HTR-8/SVneo (cell line): ENCODE results near the gene RAB31.
"Not testable (repeated sequence)": the region's sequence is repeated elsewhere in the genome, so short reads cannot be mapped to it uniquely, and the experiment has no call there.

Source experiments
- DNase-seq: peaks from one replicate; pipeline ENCODE4 v3.0.0; 2011; ENCODE audit warnings: low spot score, mixed read lengths; ENCODE audit not compliant: insufficient read length
- FAIRE-seq: peaks from 2 replicates; lab custom pipeline; 2011; peaks lifted over from hg19 to GRCh38; lab: Jason Lieb, UNC

RAB31 gene, protein sequence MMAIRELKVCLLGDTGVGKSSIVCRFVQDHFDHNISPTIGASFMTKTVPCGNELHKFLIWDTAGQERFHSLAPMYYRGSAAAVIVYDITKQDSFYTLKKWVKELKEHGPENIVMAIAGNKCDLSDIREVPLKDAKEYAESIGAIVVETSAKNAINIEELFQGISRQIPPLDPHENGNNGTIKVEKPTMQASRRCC

DNA sequence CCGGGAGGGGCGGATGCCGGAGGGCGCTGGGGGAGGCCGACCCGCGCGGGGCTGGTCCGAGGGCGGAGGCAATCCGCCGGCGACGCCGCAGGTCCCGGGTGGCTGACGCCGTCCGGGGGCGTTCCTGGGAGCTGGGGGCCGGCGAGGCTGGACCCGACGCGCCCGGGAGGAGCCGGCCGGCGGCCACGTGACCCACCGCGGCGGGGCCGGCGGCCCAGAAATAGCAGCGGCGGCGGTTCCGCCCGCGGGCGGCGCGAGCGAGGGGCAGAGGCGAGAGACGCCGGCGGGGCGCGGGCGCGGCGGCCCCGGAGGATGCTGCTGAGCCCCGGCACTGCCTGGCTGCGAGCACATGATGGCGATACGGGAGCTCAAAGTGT, at the start of gene RAB31:
Gene RAB31 (plus strand): TSS at position 245 of the 377 bp plus-strand sequence. CDS start 105 bp downstream, at position 350.
- FAIRE-seq, result no peak
- DNase-seq, result peak; percentile 72

DNA sequence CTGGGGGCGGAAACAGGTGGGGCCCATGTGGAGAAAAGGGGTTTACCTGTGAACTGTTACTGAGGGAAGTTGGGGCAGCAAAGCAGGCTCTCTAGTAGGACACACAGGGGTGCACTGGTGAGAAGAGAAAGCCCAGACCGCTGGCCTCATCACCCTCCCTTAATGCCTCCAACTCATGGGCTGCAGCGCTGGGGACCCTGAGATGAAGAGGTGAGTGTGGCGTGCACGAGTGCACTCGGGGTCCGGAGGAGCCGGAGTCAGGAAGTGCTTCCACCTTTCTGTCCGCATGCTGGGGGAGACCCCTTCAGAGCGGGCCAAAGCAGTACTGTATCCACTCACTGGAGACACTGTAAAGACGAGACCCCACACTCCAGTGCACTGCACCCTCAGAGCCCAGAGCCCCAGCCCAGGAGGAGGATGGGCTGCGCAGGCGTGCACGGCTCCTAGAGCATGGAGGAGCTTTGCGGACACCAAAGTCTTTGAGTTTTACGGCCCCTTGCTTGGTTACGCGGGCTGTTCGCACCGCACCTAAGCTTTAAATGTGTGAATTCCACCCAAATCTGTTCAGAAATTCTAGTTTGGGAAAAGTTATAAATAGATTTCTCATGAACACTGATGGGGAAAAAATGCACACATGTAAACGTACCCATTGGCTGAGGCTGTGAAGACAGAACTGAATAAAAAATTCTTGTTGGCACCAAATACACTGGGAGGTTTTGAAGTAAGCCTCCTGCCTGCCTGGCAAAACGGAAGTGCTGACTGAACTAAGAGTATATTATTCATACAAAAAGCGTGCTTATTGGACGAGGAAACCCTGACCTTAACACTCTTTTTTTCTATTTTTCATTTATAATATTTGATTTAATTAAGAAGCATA, 48.4 kb upstream of the RAB31 start:
- no peak for FAIRE-seq
- DNase-seq, result no peak

DNA sequence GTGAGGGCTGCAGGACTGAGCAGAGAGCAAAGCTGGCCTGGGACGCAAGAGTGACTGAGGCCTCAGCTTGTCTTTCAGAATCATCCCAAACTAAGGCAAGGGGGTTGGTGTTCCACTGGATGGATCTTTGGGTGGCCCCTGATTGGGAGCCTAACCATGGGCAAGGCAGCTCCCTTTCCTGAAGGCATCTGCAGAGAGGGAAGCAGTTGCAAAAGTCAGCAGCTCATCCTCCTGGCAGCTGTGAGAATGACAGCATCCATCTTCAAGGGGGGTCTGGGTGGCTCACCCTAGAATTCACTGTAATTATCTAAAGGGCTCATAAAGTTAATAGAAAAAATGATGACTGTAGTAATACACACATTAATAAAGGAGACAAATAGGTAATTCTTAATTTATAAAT, 46.5 kb upstream of the RAB31 start:
- no peak for FAIRE-seq
- DNase-seq, result peak; percentile 50

DNA sequence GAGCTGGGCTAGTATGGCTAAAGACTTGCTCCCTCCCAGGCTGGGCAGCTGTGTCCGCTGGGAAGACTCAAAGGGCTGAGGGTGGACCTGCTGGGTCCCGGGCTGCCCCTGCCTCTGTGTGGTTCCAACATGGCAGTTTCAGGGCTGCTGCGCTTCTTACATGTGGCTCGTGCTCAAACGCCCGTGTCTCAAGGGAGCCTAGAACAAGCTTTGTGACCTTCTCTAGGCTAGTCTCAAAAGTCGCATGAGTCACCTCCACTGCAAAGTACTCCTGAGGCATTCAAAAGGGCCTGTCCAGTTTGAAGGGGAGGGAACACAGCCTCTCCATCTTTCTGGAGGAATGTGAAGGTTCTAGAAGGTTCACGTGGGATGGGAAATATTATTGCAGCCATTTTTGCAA, 44.7 kb upstream of the RAB31 start:
- DNase-seq, result no peak
- no peak for FAIRE-seq

DNA sequence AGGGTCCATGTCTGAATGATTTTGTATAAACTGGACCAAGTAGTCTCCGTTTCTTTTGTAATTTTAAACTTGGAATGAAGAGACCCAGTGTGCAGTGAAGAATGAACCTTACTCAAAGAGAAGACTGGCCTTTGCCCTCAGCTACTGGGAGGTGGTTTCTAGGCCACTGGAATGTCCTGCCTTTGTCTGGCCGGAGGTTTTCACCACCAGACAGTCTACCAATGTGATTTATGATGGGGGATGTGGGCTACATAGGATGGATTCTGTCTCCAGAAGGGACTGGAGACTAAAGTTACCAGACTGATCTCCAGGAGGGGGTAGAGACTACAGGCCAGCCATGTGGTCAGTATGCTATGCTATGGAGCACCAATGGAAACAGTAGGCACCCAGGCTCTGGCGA, 42.8 kb upstream of the RAB31 start:
- DNase-seq (no peak), FAIRE-seq (no peak)

DNA sequence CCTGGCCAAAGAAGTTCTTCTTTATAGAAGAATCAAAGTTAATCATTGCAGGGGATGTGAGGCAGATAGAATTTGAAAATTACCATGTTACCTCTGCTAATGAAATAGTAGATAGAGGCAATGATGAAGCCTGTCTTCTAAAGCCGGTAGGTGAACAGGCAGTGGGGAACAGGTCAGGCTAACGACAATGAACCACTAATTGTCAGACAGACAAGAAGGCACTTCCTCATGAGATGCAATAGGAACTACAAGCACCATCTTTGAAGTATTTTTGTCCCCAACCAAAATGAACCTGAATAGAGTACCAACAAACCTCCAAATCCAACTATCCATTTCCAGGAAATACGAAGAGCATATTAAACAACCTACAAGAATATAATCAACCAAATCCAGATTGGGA, 41.6 kb upstream of the RAB31 start:
- DNase-seq, result no peak

DNA sequence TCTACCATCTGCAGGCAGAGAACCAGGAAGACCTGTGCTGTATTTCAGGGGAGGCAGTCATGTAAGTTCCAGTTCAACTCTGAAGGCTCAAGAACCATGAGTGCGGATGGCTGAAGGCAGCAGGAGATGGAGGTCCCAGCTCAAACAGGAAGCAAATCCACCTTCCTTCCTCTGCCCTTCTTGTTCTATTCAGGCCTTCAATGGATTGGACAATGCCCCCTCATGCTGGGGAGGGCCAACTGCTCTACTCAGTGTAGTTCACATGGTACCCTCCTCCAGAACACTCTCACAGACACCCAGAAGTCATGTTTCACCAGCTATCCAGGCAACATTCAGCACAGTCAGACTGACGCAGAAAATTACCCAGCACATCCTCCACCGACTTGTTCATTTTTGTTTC, 39.1 kb upstream of the RAB31 start:
- DNase-seq (no peak), FAIRE-seq (no peak)

More for the DNA sequence above, 41.6 kb upstream of the RAB31 start:
- no peak for FAIRE-seq

DNA sequence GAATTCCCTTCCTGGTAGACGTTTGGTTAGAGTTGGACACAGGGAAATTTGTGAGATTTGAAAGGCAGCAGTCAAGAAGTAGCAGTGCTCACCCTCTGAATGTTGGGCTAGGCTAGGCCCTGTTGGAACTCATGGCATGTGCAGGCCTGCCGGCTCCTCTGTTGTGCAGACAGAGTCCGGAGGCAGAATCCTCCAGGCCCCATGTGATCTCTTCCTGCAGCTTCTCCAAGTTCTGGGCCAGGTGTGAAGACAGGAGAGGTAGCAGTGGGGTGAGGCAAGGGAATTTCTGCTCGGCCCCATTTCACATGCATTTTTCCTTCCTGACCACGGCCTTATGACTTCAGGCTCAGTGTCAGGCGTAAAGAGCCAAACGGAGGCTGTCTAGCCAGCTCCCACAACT, 36.9 kb upstream of the RAB31 start:
- FAIRE-seq (no peak), DNase-seq (no peak)

DNA sequence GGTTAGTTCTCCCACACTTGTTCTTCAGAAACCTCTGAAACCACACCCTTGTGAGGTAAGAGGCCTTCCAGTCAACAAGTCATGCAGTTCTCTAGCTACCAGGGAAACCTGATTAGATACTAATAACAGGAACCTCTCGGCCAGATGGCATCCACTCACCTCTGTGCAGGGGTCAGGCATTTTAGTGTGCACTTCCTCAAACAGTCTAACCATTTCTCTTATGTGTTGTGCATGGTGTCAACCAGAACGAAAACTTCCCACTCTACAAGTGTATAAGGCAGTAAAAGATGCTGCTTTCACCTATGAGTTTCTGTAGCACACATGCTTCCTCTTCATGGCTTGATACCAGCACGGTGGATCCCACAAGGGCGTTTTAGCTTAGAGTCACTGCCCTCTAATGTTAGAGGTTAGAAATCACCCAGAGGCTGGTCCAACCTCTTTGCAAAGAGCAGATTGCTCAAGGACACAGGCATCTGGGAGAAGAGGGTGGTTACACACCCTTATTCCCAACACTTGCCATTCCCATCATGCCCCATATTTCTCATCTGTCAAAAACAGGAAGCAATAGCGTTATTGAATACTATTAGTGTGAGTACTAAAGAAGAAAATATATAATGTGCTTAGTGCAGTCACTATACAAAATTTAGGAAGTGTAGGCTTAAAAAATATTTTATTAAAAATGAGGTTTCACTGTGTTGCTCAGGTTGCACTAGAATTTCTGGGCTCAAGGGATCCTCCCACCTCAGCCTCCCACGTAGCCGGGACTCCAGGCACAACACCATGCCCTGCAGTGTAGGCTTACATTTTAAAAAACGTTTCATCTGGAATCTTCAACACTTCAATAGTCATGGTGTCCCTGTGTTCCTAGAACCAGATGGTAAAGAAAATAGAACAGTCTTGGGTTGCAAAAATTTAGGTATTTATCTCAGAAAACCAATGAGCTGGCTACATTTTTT, 34.5 kb upstream of the RAB31 start:
- DNase-seq (peak; percentile 78), FAIRE-seq (peak; percentile 36)

DNA sequence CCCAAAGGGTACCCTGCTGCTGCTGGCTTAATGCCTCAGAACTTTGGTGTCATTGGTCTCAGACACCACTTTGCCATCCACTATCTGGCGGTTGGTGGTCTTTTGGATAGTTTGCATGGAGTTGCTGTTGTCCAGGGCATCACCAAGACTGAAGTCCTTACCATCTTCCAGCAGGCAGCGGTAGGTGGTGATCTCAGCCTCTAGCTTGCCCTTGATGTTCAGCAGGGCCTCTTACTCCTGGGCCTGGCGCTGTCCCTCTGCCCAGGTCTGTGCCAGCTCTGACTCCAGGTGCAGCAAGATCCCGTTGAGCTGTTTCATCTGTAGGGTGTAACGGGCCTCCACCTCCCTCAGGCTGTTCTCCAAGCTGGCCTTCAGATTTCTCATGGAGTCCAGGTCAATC, 29.9 kb upstream of the RAB31 start:
- DNase-seq, FAIRE-seq: not testable (repeated sequence)

DNA sequence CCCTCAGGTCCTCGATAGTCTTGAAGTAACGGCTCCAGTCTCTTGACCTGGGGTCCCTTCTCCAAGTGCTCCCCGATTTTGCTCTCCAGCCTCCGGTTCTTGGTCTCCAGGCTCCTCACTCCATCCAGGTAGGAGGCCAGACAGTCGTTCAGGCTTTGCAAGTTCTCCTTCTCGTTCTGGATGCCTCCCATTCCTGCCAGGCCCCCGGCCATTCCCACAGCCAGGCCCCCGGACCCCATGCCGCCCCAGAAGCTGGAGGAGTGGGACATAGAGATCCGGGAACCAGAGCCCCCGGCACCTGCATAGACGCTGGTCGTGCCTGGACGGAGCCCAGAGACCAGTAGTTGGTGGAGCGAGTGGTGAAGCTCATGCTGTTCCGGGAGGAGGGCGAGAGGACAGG, 29.0 kb upstream of the RAB31 start:
- no peak for DNase-seq
- no peak for FAIRE-seq

DNA sequence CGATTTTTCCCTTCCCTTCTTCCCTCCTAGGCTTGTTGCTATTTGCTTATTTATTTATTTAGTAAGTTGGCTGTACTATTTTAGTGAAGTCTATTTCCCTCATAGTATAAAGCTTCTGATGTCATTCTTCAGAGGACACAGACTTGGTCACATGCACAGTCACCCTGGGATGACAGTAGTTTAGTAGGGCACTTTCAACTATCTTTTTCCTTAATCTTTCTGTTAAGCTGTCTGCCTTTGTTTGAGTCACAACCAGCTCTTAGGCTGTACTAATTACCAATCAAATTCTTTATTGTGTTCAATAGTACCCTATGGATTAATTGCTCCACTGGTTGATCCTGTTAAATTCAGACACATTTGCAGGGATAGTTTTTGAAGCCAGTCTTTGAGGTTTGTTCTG, 26.9 kb upstream of the RAB31 start:
- no peak for FAIRE-seq

DNA sequence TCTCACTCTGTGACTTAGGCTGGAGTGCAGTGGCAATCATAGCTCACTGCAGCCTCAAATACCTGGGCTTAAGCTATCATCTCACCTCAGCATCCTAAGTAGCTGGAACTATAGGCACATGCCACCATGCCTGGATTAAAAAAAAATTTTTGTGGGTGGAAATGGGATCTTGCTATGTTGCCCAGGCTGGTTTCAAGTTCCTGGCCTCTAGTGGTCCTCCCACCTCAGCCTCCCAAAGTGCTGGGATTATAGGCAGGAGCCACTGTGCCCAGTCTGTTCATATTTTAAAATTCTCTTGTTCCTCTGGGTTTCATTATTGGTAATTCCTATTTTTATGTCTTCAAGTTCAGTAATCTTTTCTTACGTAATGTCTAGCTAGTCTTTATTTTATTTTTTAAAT, 25.5 kb upstream of the RAB31 start:
- no peak for DNase-seq
- no peak for FAIRE-seq

More for the DNA sequence above, 26.9 kb upstream of the RAB31 start:
- no peak for DNase-seq

DNA sequence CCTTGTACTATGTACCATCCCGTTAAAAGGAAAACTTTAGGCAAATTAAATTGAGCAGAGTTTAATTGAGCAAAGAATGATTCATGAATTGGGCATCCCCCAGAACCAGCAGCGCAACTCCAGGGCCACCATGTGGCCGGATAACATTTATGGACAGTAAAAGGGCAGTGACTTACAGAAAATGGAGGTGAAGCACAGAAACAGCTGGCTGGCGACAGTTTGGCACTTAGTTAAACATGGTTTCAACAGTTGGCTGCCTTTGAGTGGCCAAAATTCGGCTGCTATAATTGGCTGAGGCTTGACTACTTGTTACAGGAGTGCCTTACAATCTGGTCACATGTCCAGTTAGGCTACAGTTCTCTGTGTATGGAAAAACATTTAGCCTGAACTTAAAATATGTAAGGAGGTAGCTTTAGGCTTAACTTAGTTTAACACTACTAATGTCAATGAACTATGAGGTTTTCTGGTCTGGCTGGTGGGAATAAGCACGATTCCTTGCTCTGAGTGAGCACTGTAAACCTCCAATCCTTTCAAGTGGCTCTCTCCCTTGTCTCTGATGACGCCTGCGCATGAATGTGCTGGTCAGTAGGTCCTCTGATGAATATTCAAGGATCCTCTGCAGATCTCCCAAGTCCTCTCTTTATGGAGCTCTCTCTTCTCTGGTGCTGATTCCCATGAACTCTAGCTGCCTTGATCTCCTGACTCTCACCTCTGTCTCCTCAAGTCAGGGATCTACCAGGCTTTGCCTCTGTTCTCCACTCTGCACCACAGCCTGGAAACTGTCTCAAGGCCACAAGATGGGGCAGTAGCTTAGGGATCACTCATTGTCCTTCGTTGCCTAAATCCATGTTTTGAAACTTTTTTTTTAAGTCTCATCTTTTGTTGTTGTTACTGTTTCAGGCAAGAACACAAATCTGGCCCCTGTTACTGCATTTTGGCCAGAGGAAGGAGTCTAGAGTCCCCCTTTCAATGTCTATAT, 24.4 kb upstream of the RAB31 start:
- DNase-seq (peak; percentile 47), FAIRE-seq (peak; percentile 60)

DNA sequence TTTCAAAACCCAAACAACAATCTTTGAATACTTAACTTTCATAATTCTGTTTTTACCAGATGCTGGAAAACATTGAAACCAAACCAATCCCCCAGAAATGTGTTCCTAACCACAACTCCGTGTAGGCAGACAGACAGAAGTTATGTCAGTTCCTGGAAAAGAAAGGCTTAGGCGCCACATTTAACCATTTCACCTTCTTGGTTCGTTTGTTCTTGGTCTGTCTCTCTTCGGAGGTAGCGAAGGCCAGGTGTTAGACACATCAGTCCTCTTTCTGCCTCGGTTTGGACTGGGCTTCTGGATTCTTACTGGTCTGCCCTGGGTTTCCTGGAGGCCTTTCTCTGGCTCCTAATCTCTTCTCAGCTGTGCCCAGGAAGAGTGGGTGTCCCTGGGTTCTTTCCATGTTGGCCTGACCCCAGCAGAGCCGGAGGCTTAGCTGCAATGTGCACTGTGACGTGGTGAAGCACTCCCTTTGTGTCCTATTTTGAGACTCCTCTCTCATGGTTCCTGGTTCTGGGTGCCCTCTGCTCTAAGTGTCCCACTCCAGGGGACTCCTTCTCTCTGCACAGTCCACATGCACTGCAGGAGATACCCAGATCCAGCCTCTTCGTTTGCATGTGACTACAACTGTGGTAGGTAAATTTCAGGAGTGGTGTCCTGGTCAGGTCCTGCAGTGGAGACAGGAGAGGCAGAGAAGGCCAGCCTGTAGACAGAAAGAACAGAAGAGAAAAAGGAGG, 23.1 kb upstream of the RAB31 start:
- FAIRE-seq, result no peak
- DNase-seq, result no peak

DNA sequence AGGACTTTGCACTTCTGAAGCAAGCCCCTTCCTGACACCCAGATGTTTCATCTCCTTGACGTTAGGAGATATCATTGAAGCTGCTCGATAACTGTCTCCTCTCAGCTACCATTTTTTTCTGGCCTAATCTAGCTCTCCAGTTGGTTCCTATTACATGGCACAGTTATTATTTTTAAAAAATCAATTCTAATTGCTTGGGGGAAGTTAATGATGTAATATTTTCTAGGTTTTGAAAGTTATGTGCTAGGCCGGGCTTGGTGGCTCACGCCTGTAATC, 22.5 kb upstream of the RAB31 start:
- DNase-seq (no peak), FAIRE-seq (no peak)

DNA sequence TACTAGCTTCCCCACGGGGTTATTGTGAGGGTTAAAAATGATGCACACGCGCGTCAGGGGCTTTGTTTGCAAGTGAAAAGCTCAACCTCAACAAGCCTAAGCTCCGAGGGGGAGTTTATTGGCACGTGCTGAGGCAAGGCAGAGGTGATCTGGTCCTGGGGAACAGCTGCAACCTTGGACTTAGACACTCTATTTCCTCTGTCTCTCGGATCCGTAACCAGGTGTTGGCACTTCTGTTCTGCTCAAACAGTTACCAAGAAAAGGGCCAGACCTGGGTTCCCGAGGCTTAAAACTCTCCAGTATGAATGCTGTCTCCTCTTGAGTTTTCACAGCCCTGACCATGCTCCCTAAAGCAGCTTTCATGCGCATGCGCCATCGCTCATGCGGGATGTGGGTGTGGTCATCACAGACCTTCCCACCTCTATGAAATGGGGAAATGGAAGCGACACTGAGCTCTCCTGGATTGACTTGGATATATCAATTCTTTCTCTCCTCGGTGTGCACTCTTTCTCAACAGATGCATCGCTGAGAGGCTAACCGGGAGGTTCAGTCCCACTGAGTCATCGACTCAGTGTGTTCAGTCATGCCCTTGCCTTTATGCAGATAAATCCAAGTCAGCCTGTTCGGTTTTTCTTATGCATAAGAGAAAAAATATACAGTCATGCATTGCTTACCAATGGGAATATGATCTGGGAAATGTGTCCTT, 19.9 kb upstream of the RAB31 start:
- DNase-seq (no peak), FAIRE-seq (no peak)

DNA sequence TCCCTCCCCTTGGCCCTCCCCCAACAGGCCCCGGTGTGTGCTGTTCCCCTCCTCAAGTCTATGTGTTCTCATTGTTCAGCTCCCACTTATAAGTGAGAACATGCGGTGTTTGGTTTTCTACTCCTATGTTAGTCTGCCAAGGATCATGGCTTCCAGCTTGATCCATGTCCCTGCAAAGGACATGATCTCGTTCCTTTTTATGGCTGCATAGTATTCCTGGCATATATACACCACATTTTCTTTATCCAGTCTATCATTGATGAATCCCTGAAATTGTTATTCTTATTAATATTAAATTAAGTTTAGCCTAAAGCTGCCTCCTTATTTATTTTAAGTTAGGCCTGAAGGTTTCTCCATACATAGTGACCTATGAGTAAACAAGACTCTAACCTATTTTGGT, 18.8 kb upstream of the RAB31 start:
- DNase-seq, result no peak
- no peak for FAIRE-seq
